GM06990 (cell line): Measurements from ENCODE around the gene DNMT3B.

Experiments used
- DNase-seq: peaks from one replicate; pipeline ENCODE4 v3.0.0-alpha.2; 2011; ENCODE audit not compliant: insufficient read length; ENCODE audit errors: extremely low read depth
- H3K27me3 ChIP-seq: replicated peaks from 2 replicates; pipeline ENCODE4 v1.6.0; 2011; ENCODE audit warnings: low read length; ENCODE audit not compliant: control insufficient read depth, insufficient read depth
- H3K36me3 ChIP-seq: 2 replicates; pipeline ENCODE4 v1.5.1; 2011; ENCODE audit warnings: low read length; ENCODE audit not compliant: control insufficient read depth, insufficient read depth
- H3K4me3 ChIP-seq: replicated peaks from 2 replicates; pipeline ENCODE4 v1.5.1; 2011; ENCODE audit warnings: low read depth, mild to moderate bottlenecking, control low read depth, low read length
- CTCF ChIP-seq: IDR thresholded peaks from 2 replicates; pipeline ENCODE4 v1.5.1; 2011; ENCODE audit warnings: low read length, control low read depth, mild to moderate bottlenecking, inconsistent platforms; ENCODE audit not compliant: insufficient read depth, poor library complexity, severe bottlenecking

Gene DNMT3B

DNA sequence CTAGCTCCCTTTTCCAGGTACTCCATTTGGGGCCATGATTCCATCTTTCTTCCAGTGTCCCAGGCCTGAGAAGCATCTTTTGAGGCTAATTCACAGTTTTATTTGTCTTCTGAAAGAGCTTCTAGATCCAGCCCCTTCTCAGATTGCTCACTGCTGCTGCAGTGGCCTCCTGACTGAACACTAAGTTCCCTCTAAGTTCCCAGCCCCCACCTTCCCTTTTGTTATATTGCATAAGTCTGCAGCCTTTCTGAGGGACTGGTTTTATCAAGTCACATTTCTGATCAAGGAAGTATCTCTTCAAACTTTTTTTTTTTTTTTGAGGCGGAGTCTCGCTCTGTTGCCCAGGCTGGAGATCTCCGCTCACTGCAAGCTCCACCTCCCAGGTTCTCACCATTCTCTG, 68.3 kb downstream of the DNMT3B start:
- H3K36me3 ChIP-seq: peaks cover 15% of the 10 kb centered on the region
- no peak for TF ChIP-seq CTCF
- no peaks in the 10 kb centered on the region for H3K27me3 ChIP-seq
- DNase-seq: no peak
- no peak overlapping the region for H3K4me3 ChIP-seq

- no peak for TF ChIP-seq CTCF
- no peaks in the 10 kb centered on the region for H3K27me3 ChIP-seq
- peaks cover 12% of the 10 kb centered on the region for H3K36me3 ChIP-seq
- H3K4me3 ChIP-seq: no peak overlapping the region
- no peak for DNase-seq
These were observed 69.8 kb downstream of the DNMT3B start for GRCh38 chr20:32831982-32832381.

- no peak for TF ChIP-seq CTCF
- Histone ChIP-seq H3K27me3 (no peaks in the 10 kb centered on the region), H3K36me3 (peaks cover 12% of the 10 kb centered on the region), H3K4me3 (no peak overlapping the region)
- no peak for DNase-seq
These were observed 70.5 kb downstream of the DNMT3B start for GRCh38 chr20:32832664-32833063.

DNA sequence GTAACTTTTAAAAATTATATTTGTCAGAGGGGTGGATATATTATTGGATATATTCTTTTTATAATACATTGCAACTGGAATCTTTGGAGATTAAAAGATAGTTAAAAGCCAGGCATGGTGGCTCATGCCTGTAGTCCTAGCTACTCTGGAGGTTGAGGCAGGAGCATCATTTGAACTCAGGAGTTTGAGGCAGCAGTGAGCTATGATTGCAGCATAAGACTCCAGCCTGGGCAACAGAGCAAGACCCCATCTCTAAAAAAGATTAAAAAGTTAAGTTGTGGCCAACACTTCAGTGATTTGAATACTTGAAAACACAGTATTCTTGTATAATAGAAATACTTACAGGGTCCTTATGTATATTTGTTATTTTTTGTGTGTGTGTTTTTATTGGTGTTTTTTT, 72.8 kb downstream of the DNMT3B start:
- Histone ChIP-seq H3K4me3 (no peak overlapping the region), H3K36me3 (peaks cover 20% of the 10 kb centered on the region), H3K27me3 (no peaks in the 10 kb centered on the region)
- no peak for DNase-seq
- TF ChIP-seq CTCF: no peak

DNA sequence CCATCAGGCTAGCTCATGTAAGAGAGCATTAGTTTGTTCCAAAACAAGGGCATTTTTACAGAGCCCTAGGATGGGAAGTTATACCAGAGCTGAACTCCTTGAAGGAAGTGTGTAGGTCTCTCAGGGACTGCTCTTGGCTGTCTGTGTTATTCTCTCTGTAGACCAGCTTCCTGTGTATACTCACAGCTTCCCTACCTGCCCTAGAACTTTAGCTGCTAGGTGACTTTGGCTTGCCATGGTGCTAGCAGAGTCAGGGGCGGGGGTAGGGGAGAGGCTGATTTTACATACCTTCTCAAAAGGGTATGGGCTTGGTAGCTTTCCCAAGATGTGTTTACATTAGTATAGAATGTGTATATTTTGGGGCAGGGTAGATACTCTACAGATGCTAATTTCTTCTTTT, 75.0 kb downstream of the DNMT3B start:
- no peak for TF ChIP-seq CTCF

More for the DNA sequence above, 75.0 kb downstream of the DNMT3B start:
- Histone ChIP-seq H3K27me3 (no peaks in the 10 kb centered on the region), H3K4me3 (no peak overlapping the region), H3K36me3 (peaks cover 22% of the 10 kb centered on the region)
- DNase-seq: no peak
